ENCODE results near the gene PLCH2.
"Not testable (repeated sequence)": the region's sequence is repeated elsewhere in the genome, so short reads cannot be mapped to it uniquely, and the experiment has no call there.

PLCH2 gene

GRCh38 chr1:2443277-2444137, 32.6 kb upstream of the PLCH2 start:
- DNase-seq, result peak in 1 of 2 experiments; percentile 43

- no peak for DNase-seq
Observed at GRCh38 chr1:2444138-2444591, 31.9 kb upstream of the PLCH2 start.

- no peak for DNase-seq
Observed at GRCh38 chr1:2445162-2445822, 30.8 kb upstream of the PLCH2 start.

GRCh38 chr1:2445823-2446215, 30.3 kb upstream of the PLCH2 start:
- DNase-seq, result no peak

- no peak for DNase-seq
Observed at GRCh38 chr1:2446394-2446793, 29.7 kb upstream of the PLCH2 start.

GRCh38 chr1:2446861-2447260, 29.2 kb upstream of the PLCH2 start:
- no peak for DNase-seq

GRCh38 chr1:2447276-2448097, 28.6 kb upstream of the PLCH2 start:
- no peak for DNase-seq

GRCh38 chr1:2448098-2448445, 28.0 kb upstream of the PLCH2 start:
- DNase-seq, result no peak

GRCh38 chr1:2449636-2450454, 26.2 kb upstream of the PLCH2 start:
- DNase-seq, result no peak

- no peak for DNase-seq
Observed at GRCh38 chr1:2451741-2452140, 24.3 kb upstream of the PLCH2 start.

- DNase-seq, result no peak
Observed at GRCh38 chr1:2452201-2452931, 23.7 kb upstream of the PLCH2 start.

GRCh38 chr1:2452932-2453315, 23.2 kb upstream of the PLCH2 start:
- no peak for DNase-seq

- DNase-seq, result no peak
Observed at GRCh38 chr1:2454227-2454626, 21.9 kb upstream of the PLCH2 start.

- no peak for DNase-seq
Observed at GRCh38 chr1:2455757-2456156, 20.3 kb upstream of the PLCH2 start.

GRCh38 chr1:2457444-2457843, 18.6 kb upstream of the PLCH2 start:
- DNase-seq, result no peak

- DNase-seq, result no peak
Observed at GRCh38 chr1:2458687-2459086, 17.4 kb upstream of the PLCH2 start.

- not testable (repeated sequence) for DNase-seq
Observed at GRCh38 chr1:2459102-2459753, 16.9 kb upstream of the PLCH2 start.

- DNase-seq, result no peak
Observed at GRCh38 chr1:2459757-2460156, 16.3 kb upstream of the PLCH2 start.

GRCh38 chr1:2460203-2460602, 15.9 kb upstream of the PLCH2 start:
- DNase-seq, result no peak

- no peak for DNase-seq
Observed at GRCh38 chr1:2460996-2461751, 14.9 kb upstream of the PLCH2 start.

GRCh38 chr1:2462819-2463218, 13.3 kb upstream of the PLCH2 start:
- no peak for DNase-seq

Measured in NCI-H526 (cell line).